DMS 273 treated with DMSO at 0.1 percent for 48 hours (cell line): ENCODE measurements around the gene VCAN.
A peak's percentile ranks its signal among the peaks of the same experiment; 100 is the strongest.

ENCODE experiments used
- DNase-seq: peaks from one replicate; lab custom pipeline; 2025; lab: John Stamatoyannopoulos, UW

Gene VCAN

DNA sequence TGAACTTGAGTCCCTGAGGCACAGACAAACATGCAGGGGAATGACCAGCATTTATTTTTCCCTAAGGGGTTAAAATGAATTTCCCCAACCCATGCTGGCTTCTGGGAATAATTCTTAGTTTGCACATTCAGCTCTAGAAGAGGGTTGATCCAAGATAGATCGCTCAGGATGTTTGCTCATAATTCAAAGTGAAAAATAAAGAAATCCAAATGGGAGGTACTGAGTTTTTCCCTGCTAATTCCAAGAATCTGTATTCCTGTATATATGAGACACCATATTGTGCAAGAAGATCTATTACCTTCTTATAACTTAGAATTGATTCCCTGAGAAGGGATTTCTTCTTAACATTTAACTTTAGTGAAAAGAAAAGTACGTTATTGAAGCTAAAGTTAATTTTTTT, 96.2 kb downstream of the VCAN start:
- DNase-seq, result no peak

DNA sequence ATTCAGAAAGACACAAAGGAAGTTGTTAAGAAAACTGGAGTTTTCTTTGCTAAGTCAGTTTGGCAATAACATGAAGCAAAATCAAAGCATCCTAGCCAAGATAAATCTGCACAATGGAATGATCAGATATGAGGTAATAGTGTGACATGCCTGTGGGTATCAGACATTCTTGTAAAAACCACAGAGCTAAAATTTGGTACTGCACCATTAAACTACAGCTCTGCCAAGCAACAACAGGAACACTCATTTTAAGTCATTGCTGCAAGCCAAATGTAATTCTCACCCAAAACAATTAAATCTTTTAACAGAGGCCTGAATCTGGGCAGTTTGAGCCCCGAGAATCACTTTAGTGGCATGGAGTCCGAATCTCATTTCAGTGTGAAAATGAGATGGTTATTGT, 96.6 kb downstream of the VCAN start:
- DNase-seq, result no peak

- DNase-seq, result no peak
These were observed 99.4 kb downstream of the VCAN start for GRCh38 chr5:83570916-83571315.

DNA sequence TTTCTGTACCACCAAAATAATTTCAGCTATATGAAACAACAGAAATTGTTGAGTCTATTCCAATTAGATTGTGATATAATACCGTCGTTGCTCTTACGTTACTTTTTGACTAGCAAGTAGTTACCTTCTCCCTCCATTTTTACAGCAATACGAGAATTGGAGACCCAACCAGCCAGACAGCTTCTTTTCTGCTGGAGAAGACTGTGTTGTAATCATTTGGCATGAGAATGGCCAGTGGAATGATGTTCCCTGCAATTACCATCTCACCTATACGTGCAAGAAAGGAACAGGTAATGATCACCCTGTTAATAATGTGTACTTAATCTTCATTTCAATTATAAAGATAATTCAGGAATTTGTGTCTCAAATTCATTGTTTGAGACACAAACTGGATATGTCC, 100.7 kb downstream of the VCAN start:
- no peak for DNase-seq

GRCh38 chr5:83576341-83576740, 104.8 kb downstream of the VCAN start:
- no peak for DNase-seq

DNA sequence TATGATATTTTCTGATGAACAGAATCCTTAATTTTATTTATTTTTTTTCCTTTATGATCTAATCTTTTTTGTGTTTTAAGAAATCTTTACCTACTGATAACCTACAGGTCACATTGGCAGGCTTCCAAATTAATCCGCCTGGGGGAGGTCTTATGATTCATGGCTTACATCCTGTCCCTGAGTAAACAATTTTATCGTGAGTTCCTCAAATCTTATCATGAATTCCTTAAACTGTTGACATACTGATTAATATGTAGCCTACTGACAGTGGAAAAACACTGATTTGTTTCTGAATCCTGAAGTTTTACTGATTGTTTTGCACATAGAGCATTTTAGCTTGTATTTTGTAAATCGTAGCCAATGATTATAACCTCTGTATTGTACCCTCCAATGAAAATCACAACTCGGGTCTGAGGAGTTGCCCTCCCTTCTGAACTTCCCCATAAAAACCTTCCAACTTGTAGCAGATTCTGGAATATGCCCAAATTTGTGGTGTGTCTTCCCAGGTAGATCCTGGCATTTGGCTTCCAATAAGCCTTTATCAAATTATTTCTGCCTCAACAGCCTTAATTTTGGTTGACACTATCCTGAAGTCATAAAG, 105.6 kb downstream of the VCAN start:
- no peak for DNase-seq

DNA sequence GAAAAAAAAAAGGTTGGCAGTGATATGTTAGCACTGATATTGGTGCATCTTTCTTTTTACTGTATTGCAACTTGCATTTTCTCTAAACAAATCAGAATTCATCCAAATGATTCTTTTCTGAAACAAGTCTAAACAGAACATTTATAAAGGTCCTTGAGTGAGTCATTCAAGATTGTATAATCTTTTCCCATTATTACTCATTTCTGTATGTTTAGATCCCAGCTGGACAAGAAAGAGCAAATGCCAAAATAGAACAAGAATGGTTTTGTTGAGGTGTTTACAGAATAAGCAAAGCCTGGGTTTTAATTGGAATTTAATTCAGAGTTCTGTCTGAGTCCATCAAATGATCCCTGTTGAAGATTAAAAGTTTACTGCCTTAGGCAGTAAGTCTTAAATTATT, 112.3 kb downstream of the VCAN start:
- DNase-seq, result no peak

DNA sequence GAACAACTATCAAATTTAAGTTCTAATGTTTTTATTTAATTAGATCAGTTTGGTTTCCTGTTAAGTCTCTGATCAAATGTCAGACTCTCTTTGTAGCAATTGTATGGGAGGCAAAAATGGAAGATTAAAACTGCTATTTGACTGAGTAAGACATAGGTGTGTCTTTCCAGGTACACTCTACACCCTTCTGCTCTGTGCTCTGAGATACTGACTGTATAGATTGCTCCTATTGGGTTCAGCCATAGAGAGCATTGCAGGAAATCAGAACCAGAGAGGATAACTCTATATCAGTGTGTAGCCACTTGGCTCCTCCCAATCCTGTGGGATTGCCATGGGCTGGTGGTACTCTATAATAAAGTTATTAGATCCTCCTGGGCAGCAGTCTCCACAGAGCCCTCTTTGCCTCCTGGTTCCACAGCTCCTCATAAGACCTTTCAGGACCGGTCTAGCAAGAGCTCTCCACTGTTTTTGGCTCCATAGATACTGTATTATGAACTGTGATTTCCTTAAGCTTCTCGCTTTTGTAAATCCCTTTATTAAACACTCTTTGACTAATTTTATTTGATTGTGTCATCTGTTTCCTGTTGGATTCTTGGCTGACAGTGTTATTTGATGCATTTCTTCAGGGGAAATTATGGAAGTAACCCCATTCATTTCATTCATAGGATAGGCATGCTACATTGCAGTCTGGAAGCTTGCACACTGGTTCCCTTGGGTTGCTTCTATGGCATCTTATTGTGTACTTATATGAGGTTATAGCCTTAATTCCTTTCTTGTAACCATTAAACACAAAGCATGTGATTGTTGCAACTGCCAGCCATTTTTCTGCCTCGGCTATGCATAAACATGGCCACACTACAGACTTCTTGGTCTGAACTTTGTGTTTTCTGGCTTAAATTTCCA, 115.6 kb downstream of the VCAN start:
- no peak for DNase-seq

DNA sequence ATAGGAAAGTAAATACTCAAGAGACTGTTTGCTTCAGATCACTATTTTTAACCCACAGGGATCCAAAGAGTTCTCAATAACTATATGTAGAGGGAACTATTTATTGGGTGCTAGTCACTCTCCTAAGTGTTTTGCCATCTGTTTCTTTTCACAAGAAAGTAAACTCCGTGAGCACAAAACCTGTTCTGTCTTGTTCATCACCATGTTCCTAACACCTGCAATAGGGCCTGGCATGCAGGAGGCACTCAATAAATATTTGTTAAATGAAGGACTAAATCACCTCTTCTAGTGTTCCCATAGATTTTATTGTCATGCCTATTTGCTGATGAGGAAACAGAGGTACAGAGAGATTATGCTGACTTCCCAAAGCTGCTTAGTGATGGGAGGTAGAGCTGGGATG, 118.2 kb downstream of the VCAN start:
- no peak for DNase-seq

GRCh38 chr5:83590966-83591365, 119.4 kb downstream of the VCAN start:
- no peak for DNase-seq

GRCh38 chr5:83595217-83595616, 123.7 kb downstream of the VCAN start:
- no peak for DNase-seq

GRCh38 chr5:83608122-83608521, 136.6 kb downstream of the VCAN start:
- peak; percentile 15 for DNase-seq

GRCh38 chr5:83614841-83615240, 143.3 kb downstream of the VCAN start:
- DNase-seq, result no peak

GRCh38 chr5:83628360-83628759, 156.8 kb downstream of the VCAN start:
- DNase-seq, result no peak
